Endodermal cell (in vitro differentiated cells): ENCODE measurements around the gene DCTN4. TPM values are rescaled to one million over a fixed set of nuclear protein-coding genes. Genes with fewer than 3 reads are reported as not detected.
A peak's percentile ranks its signal among the peaks of the same experiment; 100 is the strongest.

Source experiments
- DNase-seq: peaks from one replicate; pipeline ENCODE4 v3.0.0-alpha.2; 2017
- H3K27ac ChIP-seq: 2 replicates; pipeline ENCODE4 v1.5.1; 2013; ENCODE audit warnings: mild to moderate bottlenecking, low read depth, low read length, moderate library complexity
- H3K27me3 ChIP-seq: 2 replicates; pipeline ENCODE4 v1.6.1; 2013; ENCODE audit warnings: mild to moderate bottlenecking, low read length, moderate library complexity; ENCODE audit not compliant: insufficient read depth, control insufficient read depth, poor library complexity, severe bottlenecking
- H3K36me3 ChIP-seq: 2 replicates; pipeline ENCODE4 v1.7.0; 2013; ENCODE audit warnings: mild to moderate bottlenecking, low read length, moderate library complexity; ENCODE audit not compliant: control insufficient read depth, insufficient read depth
- H3K4me1 ChIP-seq: one replicate; pipeline ENCODE4 v1.7.0; 2013; ENCODE audit warnings: low read length; ENCODE audit not compliant: control insufficient read depth, insufficient read depth
- H3K4me3 ChIP-seq: 2 replicates; pipeline ENCODE4 v1.5.1; 2013; ENCODE audit warnings: mild to moderate bottlenecking, low read length, moderate library complexity
- H3K9ac ChIP-seq: 2 replicates; pipeline ENCODE4 v1.6.1; 2013; ENCODE audit warnings: mild to moderate bottlenecking, low read length, moderate library complexity; ENCODE audit not compliant: poor library complexity, severe bottlenecking; ENCODE audit errors: extremely low read depth
- H3K9me3 ChIP-seq: 2 replicates; pipeline ENCODE4 v1.6.1; 2013; ENCODE audit warnings: mild to moderate bottlenecking, low read length, moderate library complexity; ENCODE audit not compliant: control insufficient read depth
- H3K27ac Mint-ChIP-seq: 2 replicates; pipeline ENCODE4 v1.8.0; 2020; ENCODE audit warnings: mixed read lengths
- H3K27me3 Mint-ChIP-seq: 2 replicates; pipeline ENCODE4 v1.8.0; 2021; ENCODE audit warnings: mild to moderate bottlenecking, mixed read lengths; ENCODE audit not compliant: insufficient read depth
- H3K36me3 Mint-ChIP-seq: 2 replicates; pipeline ENCODE4 v1.8.0; 2020; ENCODE audit warnings: low read depth, mixed read lengths
- H3K4me1 Mint-ChIP-seq: 2 replicates; pipeline ENCODE4 v1.8.0; 2020; ENCODE audit warnings: mixed read lengths
- H3K4me3 Mint-ChIP-seq: 2 replicates; pipeline ENCODE4 v1.8.0; 2020; ENCODE audit warnings: mild to moderate bottlenecking, moderate library complexity, mixed read lengths
- H3K9me3 Mint-ChIP-seq: 2 replicates; pipeline ENCODE4 v1.8.0; 2020; ENCODE audit warnings: mild to moderate bottlenecking, mixed read lengths
- WGBS, 2 experiments: methylation state at CpG; one replicate each; pipeline versions ENCODE4 v1.1.5 to v1.1.7; 2013; ENCODE audit warnings: missing lambda C conversion rate in 2 of 2, mixed read lengths in 1 of 2; ENCODE audit not compliant: insufficient coverage in 1 of 2, insufficient read length in 1 of 2; 5-methylcytosine and 5-hydroxymethylcytosine counted together
- total RNA-seq, 2 donors: library from RNA; stranded (reverse); fragmentation: NEBNext Ultra II Directional in 1 of 2; extraction: Animal tissue kit (Norgen Biotek cat#: 25700) in 1 of 2; gene quantifications; 2 replicates in 1 of 2; 3 replicates in 1 of 2; pipeline ENCODE4 v1.2.1, GENCODE V29; 2021
- TF ChIP-seq, protein P1 (sequence below): fragments of 200-600 bp; sonication (generic); conservative IDR thresholded peaks from 2 replicates; pipeline ENCODE4 v1.5.0; 2021; ENCODE audit warnings: antibody characterized with exemption, mild to moderate bottlenecking

DCTN4 gene
- total RNA-seq, 2 donors from 2014 or later: 51.5 to 64.3 TPM

DNA sequence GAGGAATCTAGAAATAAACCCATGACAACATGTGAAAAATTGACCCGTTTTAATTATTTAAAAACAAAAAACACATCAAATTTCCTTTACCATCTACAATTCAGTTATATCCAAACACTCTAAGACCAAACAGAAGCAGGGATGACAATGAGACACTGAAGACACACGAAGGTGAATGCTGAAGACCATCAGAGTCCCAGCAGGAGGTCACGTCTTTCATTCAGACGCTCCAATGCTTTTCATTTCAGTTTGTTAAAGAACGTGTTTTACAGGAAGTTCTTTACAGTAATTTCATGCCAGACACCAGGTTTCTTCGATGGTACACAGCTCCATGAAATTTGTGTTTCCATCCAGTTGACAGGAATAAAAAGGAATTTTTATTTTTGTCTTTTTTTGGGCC lies 68.1 kb downstream of the DCTN4 start:
- no peak overlapping the region for H3K27ac ChIP-seq
- H3K4me1 Mint-ChIP-seq: peaks cover 6% of the 10 kb centered on the region
- peak overlapping the region; percentile 24 for H3K27ac Mint-ChIP-seq
- TF ChIP-seq, protein P1, sequence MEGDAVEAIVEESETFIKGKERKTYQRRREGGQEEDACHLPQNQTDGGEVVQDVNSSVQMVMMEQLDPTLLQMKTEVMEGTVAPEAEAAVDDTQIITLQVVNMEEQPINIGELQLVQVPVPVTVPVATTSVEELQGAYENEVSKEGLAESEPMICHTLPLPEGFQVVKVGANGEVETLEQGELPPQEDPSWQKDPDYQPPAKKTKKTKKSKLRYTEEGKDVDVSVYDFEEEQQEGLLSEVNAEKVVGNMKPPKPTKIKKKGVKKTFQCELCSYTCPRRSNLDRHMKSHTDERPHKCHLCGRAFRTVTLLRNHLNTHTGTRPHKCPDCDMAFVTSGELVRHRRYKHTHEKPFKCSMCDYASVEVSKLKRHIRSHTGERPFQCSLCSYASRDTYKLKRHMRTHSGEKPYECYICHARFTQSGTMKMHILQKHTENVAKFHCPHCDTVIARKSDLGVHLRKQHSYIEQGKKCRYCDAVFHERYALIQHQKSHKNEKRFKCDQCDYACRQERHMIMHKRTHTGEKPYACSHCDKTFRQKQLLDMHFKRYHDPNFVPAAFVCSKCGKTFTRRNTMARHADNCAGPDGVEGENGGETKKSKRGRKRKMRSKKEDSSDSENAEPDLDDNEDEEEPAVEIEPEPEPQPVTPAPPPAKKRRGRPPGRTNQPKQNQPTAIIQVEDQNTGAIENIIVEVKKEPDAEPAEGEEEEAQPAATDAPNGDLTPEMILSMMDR: no peak
- no peak overlapping the region for H3K9ac ChIP-seq
- peaks cover 62% of the 10 kb centered on the region for H3K36me3 Mint-ChIP-seq
- no peaks in the 10 kb centered on the region for H3K9me3 ChIP-seq
- H3K27me3 Mint-ChIP-seq: no peaks in the 10 kb centered on the region
- no peak for DNase-seq
- 84 to 85% methylated on average over 6 of the region's 6 CpGs for WGBS, 2 experiments
- no peak overlapping the region for H3K4me3 ChIP-seq
- H3K4me1 ChIP-seq: no peaks in the 10 kb centered on the region
- H3K27me3 ChIP-seq: no peaks in the 10 kb centered on the region
- H3K9me3 Mint-ChIP-seq: no peaks in the 10 kb centered on the region
- no peak overlapping the region for H3K4me3 Mint-ChIP-seq
- peaks cover 50% of the 10 kb centered on the region for H3K36me3 ChIP-seq

DNA sequence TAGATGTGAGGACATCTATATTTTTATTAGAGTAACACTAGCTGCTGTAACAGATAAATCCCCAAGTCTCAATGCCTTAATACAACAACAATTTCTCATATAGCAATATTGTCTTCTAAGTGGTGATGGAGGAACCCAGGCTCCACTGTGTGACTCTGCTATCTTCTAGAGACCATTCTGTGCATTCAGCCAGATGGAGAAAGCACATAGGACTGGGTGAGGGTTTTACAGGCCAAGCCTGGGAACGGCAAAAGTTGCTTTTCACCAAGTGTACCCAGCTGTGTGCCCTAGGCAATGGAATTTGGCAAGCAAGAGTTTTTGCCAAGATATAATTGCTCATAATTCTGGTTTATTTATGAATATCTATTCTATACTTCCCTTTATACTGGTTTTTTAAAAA lies 69.7 kb downstream of the DCTN4 start:
- 92% methylated on average over 1 of the region's 1 CpG; no CpG with 5 or more reads in 1 of the 2 experiments for WGBS, 2 experiments
- H3K27me3 Mint-ChIP-seq: no peaks in the 10 kb centered on the region
- no peak overlapping the region for H3K4me3 Mint-ChIP-seq

GRCh38 chr5:150676578-150676977 lies 82.2 kb downstream of the DCTN4 start:
- Mint-ChIP-seq H3K27me3 (no peaks in the 10 kb centered on the region), H3K27ac (no peak overlapping the region), H3K9me3 (no peaks in the 10 kb centered on the region), H3K4me3 (no peak overlapping the region), H3K4me1 (peaks cover 7% of the 10 kb centered on the region), H3K36me3 (peaks cover 21% of the 10 kb centered on the region)
- peaks cover 3% of the 10 kb centered on the region for H3K4me1 ChIP-seq
- H3K9ac ChIP-seq: no peak overlapping the region
- no peaks in the 10 kb centered on the region for H3K36me3 ChIP-seq
- H3K27ac ChIP-seq: no peak overlapping the region
- WGBS, 2 experiments: 92 to 95% methylated on average over 6 to 9 of the region's 9 CpGs
- no peak for DNase-seq
- no peaks in the 10 kb centered on the region for H3K27me3 ChIP-seq
- TF ChIP-seq, protein P1: no peak
- no peak overlapping the region for H3K4me3 ChIP-seq
- no peaks in the 10 kb centered on the region for H3K9me3 ChIP-seq

More for the DNA sequence above, 69.7 kb downstream of the DCTN4 start:
- no peak overlapping the region for H3K27ac Mint-ChIP-seq
- H3K36me3 Mint-ChIP-seq: peaks cover 47% of the 10 kb centered on the region
- Histone ChIP-seq H3K4me3 (no peak overlapping the region), H3K4me1 (no peaks in the 10 kb centered on the region), H3K9me3 (no peaks in the 10 kb centered on the region), H3K36me3 (peaks cover 34% of the 10 kb centered on the region), H3K27me3 (no peaks in the 10 kb centered on the region), H3K27ac (no peak overlapping the region), H3K9ac (no peak overlapping the region)
- H3K9me3 Mint-ChIP-seq: no peaks in the 10 kb centered on the region
- no peak for DNase-seq
- TF ChIP-seq, protein P1: no peak
- peaks cover 6% of the 10 kb centered on the region for H3K4me1 Mint-ChIP-seq
